GM12874 (cell line): Measurements from ENCODE around the gene IL4R.

Experiments
- CTCF ChIP-seq: IDR thresholded peaks from 2 replicates; pipeline ENCODE4 v1.5.1; 2011; ENCODE audit warnings: low read depth, mild to moderate bottlenecking, control low read depth, low read length, moderate library complexity; ENCODE audit not compliant: insufficient read depth

IL4R gene

GRCh38 chr16:27270349-27270748 is 43.4 kb upstream of the IL4R start:
- no peak for TF ChIP-seq CTCF

GRCh38 chr16:27272076-27272475 is 41.7 kb upstream of the IL4R start:
- no peak for TF ChIP-seq CTCF

- TF ChIP-seq CTCF, result no peak
Measured at GRCh38 chr16:27273330-27273669, 40.5 kb upstream of the IL4R start.

GRCh38 chr16:27273670-27274423 is 39.9 kb upstream of the IL4R start:
- no peak for TF ChIP-seq CTCF

GRCh38 chr16:27275394-27275793 is 38.4 kb upstream of the IL4R start:
- TF ChIP-seq CTCF, result no peak

- no peak for TF ChIP-seq CTCF
Measured at GRCh38 chr16:27281243-27281642, 32.5 kb upstream of the IL4R start.

- TF ChIP-seq CTCF, result no peak
Measured at GRCh38 chr16:27284865-27285675, 28.7 kb upstream of the IL4R start.
